Muscle layer of duodenum (tissue), 2 donors: ENCODE measurements around the gene EHHADH.
A peak's percentile ranks its signal among the peaks of the same experiment; 100 is the strongest.
"Not testable (repeated sequence)": the region's sequence is repeated elsewhere in the genome, so short reads cannot be mapped to it uniquely, and the experiment has no call there.

Experiments
- H3K27ac ChIP-seq: one replicate; pipeline ENCODE4 v1.7.0; 2013; ENCODE audit warnings: mild to moderate bottlenecking, low read length
- H3K27me3 ChIP-seq: one replicate; pipeline ENCODE4 v1.7.0; 2013; ENCODE audit warnings: low read depth, mild to moderate bottlenecking, control low read depth, low read length
- H3K36me3 ChIP-seq, 2 donors: one replicate each; pipeline ENCODE4 v1.7.0; 2013; ENCODE audit warnings: low read length in 2 of 2, control low read depth in 1 of 2, mild to moderate bottlenecking in 1 of 2; ENCODE audit not compliant: insufficient read depth in 2 of 2, control insufficient read depth in 1 of 2
- H3K4me1 ChIP-seq, 2 donors: one replicate each; pipeline ENCODE4 v1.7.0; 2013; ENCODE audit warnings: low read length in 2 of 2, mild to moderate bottlenecking in 2 of 2, control low read depth in 1 of 2, moderate library complexity in 1 of 2; ENCODE audit not compliant: insufficient read depth in 2 of 2, control insufficient read depth in 1 of 2
- H3K4me3 ChIP-seq, 2 donors: one replicate each; pipeline ENCODE4 v1.7.0; 2013; ENCODE audit warnings: low read length in 2 of 2, low read depth in 1 of 2, mild to moderate bottlenecking in 1 of 2
- H3K9me3 ChIP-seq, 2 donors: one replicate each; pipeline ENCODE4 v1.7.0; 2013; ENCODE audit warnings: low read length in 2 of 2, control low read depth in 1 of 2, mild to moderate bottlenecking in 1 of 2; ENCODE audit not compliant: control insufficient read depth in 1 of 2
- donor health status: healthy.

EHHADH gene

DNA sequence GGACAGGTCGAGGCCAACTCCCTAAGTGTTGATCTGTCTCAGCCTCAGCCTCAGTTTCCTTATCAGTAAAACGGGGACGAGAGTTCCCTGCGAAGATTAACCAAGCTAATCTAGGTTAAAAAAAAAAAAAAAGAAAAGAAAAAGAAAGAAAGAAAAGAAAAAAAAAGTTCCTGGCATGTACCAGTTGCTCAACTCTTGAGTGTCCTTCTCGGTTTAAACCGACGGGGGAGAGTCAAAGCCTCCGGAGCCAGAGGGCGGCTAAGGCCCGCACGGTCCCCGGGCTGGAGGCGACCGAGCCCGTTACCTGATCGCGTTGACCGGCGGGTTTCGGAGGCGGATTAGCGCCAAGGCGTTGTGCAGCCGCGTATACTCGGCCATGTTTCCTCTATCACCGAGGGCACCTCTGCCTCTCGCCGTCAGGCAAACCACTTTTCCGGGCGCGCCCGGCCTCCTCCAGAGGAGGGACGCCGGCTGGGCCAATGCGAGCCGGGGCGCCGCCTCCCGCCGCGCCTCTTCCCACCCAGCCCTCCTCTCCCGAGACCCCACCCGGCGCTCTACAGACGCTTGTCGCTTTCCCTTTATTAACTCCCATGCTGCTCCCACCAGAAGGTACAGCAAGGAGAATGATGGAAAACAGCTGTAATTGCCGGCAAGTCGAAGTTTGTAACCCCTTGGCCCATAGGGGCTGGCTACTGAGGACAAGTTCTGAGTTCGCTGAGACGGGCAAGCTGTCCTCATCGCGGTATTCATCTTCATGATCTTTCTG lies at the start of gene EHHADH:
EHHADH (minus strand) TSS at position 405 of the 766 bp plus-strand sequence; CDS start at position 378, 27 bp downstream.
- H3K27me3 ChIP-seq, result no peaks in the 10 kb centered on the region
- H3K4me1 ChIP-seq, result no peaks in the 10 kb centered on the region
- peak within 1 kb of the TSS; percentile 62 for H3K27ac ChIP-seq
- no peaks in the 10 kb centered on the region for H3K36me3 ChIP-seq
- H3K4me3 ChIP-seq, result peak within 1 kb of the TSS; percentile 81 to 83
- H3K9me3 ChIP-seq, result no peaks in the 10 kb centered on the region

DNA sequence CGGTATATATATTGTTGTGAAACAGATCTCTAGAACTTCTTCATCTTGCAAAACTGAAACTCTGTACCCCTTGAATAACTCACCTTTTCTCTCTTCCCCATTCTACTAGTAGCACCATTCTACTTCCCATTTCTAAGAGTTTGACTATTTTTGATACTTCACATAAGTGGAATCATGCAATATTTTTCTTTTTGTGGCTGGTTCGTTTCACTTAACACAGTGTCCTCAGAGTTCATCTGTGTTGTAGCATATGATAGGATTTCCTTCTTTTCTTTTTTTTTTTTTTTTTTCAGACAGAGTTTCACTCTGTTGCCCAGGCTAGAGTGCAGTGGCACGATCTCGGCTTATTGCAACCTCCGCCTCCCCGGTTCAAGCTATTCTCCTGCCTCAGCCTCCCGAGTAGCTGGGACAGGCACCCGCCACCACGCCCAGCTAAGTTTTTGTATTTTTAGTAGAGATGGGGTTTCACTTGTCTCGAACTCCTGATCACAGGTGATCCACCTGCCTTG lies 46.1 kb upstream of the EHHADH start:
- not testable (repeated sequence) for H3K36me3 ChIP-seq, H3K4me1 ChIP-seq, H3K4me3 ChIP-seq, H3K27me3 ChIP-seq, H3K9me3 ChIP-seq, H3K27ac ChIP-seq

DNA sequence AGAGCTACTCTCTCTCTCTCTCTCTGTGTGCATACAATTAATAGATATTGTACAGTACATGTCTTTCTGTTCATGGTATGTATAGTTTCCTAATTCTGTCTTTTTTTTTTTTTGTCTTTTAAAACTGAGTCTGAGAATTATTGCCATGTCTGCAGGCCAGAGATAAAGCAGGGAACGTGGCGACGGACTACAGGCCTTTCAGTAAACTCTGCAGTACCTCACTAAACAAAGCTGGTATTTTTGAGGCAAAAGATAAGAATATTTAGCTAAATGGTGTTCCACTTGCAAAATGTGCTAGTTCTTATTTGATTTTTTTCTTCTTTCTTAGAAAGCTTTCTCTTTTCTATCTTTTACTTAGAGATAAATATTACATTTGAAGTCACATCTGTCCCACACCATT lies 44.0 kb upstream of the EHHADH start:
- Histone ChIP-seq H3K9me3 (no peaks in the 10 kb centered on the region), H3K4me1 (no peaks in the 10 kb centered on the region), H3K27me3 (no peaks in the 10 kb centered on the region), H3K36me3 (no peaks in the 10 kb centered on the region), H3K27ac (no peak overlapping the region), H3K4me3 (no peak overlapping the region)

DNA sequence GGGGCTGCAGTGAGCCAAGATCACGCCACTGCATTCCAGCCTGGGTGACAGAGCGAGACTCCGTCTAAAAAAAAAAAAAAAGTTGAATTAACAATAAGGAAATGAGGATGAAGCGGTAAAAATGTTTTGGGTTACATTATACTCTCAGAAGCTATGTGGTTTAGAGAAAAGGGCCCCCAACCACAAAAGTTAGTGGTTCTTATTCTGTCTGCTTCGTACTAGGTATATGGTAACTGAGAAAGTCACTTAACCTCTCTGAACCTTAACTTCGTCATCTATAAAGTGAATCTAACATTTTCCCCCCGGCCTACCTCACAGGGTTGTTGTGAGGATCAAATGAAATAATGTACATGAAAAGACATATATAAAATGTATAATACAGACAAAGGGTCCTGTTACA lies 38.4 kb upstream of the EHHADH start:
- H3K27ac ChIP-seq, result no peak overlapping the region
- H3K36me3 ChIP-seq, result peaks cover 0 to 7% of the 10 kb centered on the region in 2 donors
- H3K4me3 ChIP-seq, result no peak overlapping the region
- H3K27me3 ChIP-seq, result no peaks in the 10 kb centered on the region
- no peaks in the 10 kb centered on the region for H3K4me1 ChIP-seq
- no peaks in the 10 kb centered on the region for H3K9me3 ChIP-seq

DNA sequence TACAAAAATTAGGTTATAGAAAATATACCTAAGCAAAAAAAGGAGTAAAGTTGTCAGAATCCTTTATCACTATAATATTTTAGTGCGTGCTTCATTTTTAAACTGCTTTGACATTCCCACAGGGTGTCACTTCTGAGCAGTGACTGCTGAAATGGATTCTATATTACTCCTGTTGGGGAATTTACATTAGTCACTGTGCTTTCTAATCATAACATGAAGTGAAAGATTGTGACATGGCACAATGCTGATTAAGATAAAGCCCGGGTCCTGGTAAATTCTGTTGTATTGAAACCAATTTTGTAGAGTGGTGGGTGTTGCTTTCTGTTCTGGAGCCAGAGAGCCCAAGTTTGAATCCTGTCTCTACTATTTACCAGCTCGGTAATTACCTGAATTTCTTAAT lies 36.4 kb upstream of the EHHADH start:
- Histone ChIP-seq H3K27ac (no peak overlapping the region), H3K9me3 (no peaks in the 10 kb centered on the region), H3K4me3 (no peak overlapping the region), H3K4me1 (no peaks in the 10 kb centered on the region), H3K36me3 (peaks cover 0 to 7% of the 10 kb centered on the region in 2 donors), H3K27me3 (no peaks in the 10 kb centered on the region)

DNA sequence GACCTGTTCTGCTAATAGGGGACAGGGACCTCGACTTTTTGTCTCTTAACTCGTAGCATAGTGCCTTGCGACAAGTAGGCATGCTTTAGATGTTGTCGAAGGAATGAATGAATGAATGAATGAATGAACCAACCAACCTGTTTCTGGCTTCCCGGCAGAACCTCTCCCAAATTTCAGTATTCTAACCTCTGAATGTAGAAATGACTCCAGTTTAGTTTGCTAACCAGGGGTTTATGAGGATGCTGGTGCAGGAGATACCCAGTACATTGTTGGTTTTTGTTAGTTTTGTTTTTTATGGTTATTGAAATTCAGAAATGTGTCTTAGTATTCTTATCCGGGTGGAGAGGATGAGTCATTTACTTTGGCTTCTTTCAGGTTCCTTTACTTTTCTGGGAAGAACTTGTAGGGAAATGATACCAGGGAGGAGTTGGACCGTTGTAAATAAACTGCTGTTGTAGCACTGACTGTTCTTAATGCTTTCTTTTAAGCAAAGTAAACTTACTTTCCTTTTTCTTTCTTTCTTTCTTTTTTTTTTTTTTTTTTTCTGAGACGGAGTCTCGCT lies 29.6 kb upstream of the EHHADH start:
- Histone ChIP-seq H3K9me3 (no peaks in the 10 kb centered on the region), H3K27me3 (no peaks in the 10 kb centered on the region), H3K36me3 (no peaks in the 10 kb centered on the region), H3K4me3 (peak overlapping the region; percentile 92 to 98), H3K4me1 (peaks cover 4 to 7% of the 10 kb centered on the region in 2 donors), H3K27ac (peak overlapping the region; percentile 58)

DNA sequence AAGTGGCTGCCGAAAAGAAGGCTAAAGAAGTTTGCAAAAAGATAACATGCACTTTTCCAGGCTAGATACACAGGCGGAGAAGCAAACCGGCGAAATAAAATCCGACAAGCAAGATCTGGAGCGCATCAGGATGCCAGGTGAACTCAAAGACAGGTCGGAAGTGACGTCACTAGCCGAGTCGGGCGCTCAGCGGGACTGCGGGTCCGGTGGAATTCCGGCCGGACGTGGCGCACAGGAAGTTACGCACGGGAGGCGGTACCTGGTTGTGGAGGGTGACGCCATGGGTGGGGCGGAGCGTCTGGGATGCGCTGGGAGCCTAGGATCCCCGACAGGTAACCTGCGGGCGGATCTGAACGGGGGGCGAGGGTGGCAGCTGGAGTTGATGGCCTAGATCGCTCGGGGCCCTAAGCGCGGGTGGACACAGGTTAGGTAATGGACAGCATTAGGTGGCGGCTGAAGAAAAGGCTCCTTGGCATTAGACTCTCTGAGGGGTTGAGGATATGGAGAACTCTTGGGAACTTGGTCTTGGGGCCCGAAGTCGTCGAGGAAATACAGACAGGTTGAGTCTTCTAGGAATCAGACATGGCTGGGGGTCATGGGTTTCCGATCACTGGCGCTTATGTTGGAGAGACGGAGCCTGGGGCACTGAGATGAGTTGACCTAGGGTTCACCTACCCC lies 29.0 kb upstream of the EHHADH start:
- peak overlapping the region; percentile 58 for H3K27ac ChIP-seq
- H3K4me1 ChIP-seq, result peaks cover 4 to 7% of the 10 kb centered on the region in 2 donors
- H3K36me3 ChIP-seq, result no peaks in the 10 kb centered on the region
- H3K9me3 ChIP-seq, result no peaks in the 10 kb centered on the region
- no peaks in the 10 kb centered on the region for H3K27me3 ChIP-seq
- peak overlapping the region; percentile 92 to 98 for H3K4me3 ChIP-seq

DNA sequence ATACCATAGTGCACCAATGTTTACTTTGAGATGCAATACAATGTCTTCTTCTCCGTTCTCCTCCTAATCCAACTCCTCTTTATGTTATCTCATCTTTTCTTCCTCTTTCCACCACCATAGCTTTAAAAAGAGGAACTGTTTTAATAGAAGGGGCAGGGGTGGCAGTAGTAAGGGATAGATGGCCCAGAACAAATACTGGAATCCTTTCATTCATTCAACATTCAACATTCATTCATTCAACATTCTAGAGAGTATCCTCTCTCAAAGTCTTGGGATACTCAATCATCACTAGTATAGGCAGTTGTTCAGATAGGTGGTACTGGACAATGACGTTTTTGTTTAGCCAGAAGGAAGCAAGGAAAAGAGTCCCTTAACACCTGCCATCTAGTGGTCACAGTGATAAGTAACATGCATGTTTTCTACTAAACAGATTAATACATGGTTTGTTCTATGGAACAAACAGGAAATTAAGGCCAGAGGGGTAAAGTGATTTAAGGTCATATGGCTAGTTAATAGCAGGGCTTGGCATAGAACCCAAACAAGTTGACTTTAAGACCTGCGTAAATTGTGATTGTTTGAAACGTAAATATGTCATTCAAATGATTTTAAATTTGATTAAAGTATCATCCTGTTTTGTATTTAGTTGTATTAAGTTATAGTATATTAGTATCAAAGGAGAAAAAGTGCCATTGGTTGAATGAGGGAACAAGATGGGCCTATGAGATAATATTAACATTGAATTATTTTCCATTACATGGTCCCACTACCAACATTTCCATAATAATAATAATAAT lies 26.9 kb upstream of the EHHADH start:
- H3K4me1 ChIP-seq, result peaks cover 4 to 7% of the 10 kb centered on the region in 2 donors
- H3K36me3 ChIP-seq, result no peaks in the 10 kb centered on the region
- no peak overlapping the region for H3K27ac ChIP-seq
- peaks cover 7% of the 10 kb centered on the region for H3K27me3 ChIP-seq
- H3K9me3 ChIP-seq, result no peaks in the 10 kb centered on the region
- no peak overlapping the region for H3K4me3 ChIP-seq

DNA sequence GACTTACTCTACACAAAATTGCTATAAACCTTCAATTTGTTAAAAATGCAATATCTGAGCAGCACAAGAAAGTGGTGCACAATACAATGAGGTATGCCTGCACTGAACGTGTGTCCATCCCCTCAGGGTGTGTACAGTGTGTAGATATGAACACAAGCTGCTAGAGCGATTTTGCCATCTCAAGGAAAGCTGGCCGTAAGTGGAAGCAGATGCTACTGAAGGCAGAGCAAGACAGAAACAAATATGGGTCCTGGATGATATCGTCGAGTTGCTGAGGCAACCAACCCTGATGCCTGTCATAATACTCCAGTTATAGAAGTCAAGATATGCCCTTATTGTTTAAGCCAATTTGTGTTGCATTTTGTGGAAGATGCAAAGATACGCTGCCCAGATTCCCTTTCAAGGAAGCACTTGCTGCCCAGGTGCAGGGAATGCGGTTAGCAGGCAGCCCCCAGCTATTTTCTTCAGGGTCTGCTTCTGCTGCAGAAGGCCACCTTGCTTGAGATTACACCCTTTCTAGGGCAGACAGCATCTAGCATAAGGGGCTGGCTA lies 25.8 kb upstream of the EHHADH start:
- no peaks in the 10 kb centered on the region for H3K9me3 ChIP-seq
- H3K27me3 ChIP-seq, result peaks cover 7% of the 10 kb centered on the region
- H3K27ac ChIP-seq, result no peak overlapping the region
- no peak overlapping the region for H3K4me3 ChIP-seq
- H3K4me1 ChIP-seq, result peaks cover 4 to 7% of the 10 kb centered on the region in 2 donors
- H3K36me3 ChIP-seq, result no peaks in the 10 kb centered on the region

DNA sequence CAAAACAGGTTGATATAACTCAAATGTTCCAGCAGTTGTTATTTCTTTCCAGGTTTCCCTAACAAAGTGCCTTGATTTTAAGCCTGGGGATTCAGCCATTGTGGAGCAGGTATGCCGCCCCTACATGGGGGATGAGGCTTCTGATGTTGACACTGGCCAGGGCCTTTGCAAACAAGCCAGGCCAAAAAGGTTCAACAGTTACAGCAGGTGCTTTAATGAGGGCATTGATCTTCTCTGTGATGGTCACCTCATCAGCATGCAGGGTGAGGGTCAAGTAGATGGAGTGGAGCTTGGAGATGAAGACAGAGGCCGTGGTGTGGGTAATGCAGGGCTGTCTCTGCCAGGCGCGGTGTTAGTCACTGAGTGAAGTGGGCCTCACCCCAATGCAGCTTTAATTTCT lies 22.6 kb upstream of the EHHADH start:
- H3K27ac ChIP-seq, result no peak overlapping the region
- H3K36me3 ChIP-seq, result no peaks in the 10 kb centered on the region
- peaks cover 7% of the 10 kb centered on the region for H3K27me3 ChIP-seq
- no peaks in the 10 kb centered on the region for H3K9me3 ChIP-seq
- no peaks in the 10 kb centered on the region for H3K4me1 ChIP-seq
- H3K4me3 ChIP-seq, result no peak overlapping the region
